NB4 (cell line): ENCODE results near the gene GRIK3.

Experiments used
- CTCF ChIP-seq: IDR thresholded peaks from one replicate; pipeline ENCODE4 v1.5.1; 2012; ENCODE audit warnings: low read depth, low read length
- MAX ChIP-seq: IDR thresholded peaks from 2 replicates; pipeline ENCODE4 v1.6.1; 2011; ENCODE audit warnings: low read depth, low read length
- MYC ChIP-seq: IDR thresholded peaks from 2 replicates; pipeline ENCODE4 v1.6.1; 2011; ENCODE audit warnings: low read depth, low read length
- POLR2A ChIP-seq: IDR thresholded peaks from 2 replicates; pipeline ENCODE4 v1.6.1; 2011; ENCODE audit warnings: mild to moderate bottlenecking; ENCODE audit not compliant: insufficient read length; ENCODE audit errors: extremely low read depth

- TF ChIP-seq MAX (no peak), CTCF (no peak), MYC (no peak), POLR2A (no peak)
Observed at GRCh38 chr1:36937371-36937770, 96.9 kb downstream of the GRIK3 start.
